Hair follicular keratinocyte (primary cell): ENCODE measurements around the gene SERP1. TPM values are rescaled to one million over a fixed set of nuclear protein-coding genes. Genes with fewer than 3 reads are reported as not detected.

ENCODE experiments used
- total RNA-seq: library from RNA; depleted of rRNA; stranded (reverse); fragments of >200 nt; gene quantifications from 2 replicates; pipeline ENCODE4 v1.2.3, GENCODE V29; 2015

The SERP1 gene
- total RNA-seq, result 309 and 341 TPM in 2 replicates

DNA sequence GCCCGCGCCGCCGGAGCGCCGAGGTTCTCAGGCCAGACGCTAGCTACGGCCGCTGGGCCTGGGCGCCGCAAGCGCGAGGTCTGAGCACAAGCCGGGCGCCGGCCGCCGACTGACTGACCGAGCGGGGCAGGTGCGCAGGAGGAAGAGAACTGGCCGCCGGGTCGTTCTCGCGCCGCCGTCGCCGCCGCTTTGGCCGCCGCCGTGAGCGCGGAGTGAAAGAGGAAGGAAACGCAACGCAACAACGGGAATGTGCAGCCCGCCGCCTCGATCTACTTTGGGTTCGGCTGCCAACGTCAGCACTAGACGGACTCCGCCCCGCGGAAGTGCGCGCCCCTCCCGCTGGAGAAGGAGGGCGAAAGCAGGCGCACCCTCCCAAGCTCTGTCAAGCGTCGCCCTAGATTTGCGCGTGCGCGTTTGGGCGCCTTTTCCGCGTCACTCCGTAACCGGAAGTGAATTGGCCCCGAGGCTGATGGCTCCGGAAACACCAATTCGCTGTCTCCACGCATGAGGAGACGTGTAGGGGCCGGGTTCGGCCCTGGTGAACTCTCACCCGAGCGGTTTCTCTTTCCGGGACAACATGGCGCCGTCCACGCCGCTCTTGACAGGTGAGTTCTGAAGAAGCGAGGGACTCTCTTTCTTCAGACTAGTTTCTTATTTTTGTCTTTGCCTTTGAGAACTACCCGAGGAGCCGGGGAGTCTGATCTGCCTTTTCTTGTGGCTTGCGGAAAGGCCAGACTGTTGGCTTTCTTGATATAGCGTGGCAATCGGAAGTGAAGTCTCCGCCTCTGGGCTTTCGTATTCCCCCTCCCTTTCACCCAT is at the start of gene SERP1, which contains the start of gene EIF2A:
TSS of gene SERP1 (minus strand) at position 271 of the 819 bp plus-strand sequence. CDS start 361 bp downstream, outside the sequence.
TSS of gene EIF2A (plus strand) at position 562 of the 819 bp plus-strand sequence. CDS start at position 578, 16 bp downstream.

Other genes starting within 250 kb of the SERP1 start
- gene TSC22D2, start 138.2 kb downstream of the SERP1 start, total RNA-seq, result 4.9 and 8.0 TPM in 2 replicates
- gene EIF2A, start 291 bp upstream of the SERP1 start, total RNA-seq, result 171 and 234 TPM in 2 replicates
- 81.8 and 88.2 TPM in 2 replicates for gene SELENOT, start 56.8 kb upstream of the SERP1 start, total RNA-seq
- gene ERICH6, start 157.4 kb upstream of the SERP1 start, total RNA-seq, result not detected in 2 replicates
- gene SIAH2, start 216.7 kb upstream of the SERP1 start, total RNA-seq, result 40.6 and 42.9 TPM in 2 replicates